GM19463 (cell line): ENCODE measurements around the gene LGALS3.

Source experiments
- ATAC-seq: cut with Tn5 transposase; IDR thresholded peaks from one replicate; pipeline ENCODE4 v1.9.1; 2021; ENCODE audit warnings: mild to moderate bottlenecking, moderate library complexity; ENCODE audit not compliant: unreplicated experiment

LGALS3 gene

DNA sequence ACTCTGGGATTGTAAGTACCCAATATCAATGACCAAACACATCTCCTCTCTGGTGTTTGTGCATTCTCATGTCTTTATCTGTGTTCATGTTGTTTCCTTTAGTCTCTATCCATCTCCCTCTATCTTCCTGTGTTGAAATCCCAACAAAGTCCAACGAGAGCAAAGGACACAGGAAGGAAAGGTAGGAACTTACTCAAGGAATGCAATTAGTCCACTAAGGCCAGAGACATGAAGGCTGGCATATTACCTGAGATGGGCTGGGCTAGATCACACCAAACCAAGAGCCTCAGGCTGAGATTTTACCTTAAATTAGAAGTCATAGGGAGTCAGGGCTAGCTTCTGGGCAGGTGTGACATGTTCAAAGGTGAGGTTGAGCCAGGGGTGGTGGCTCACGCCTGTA is 14.3 kb upstream of the LGALS3 start:
- no peak for ATAC-seq

DNA sequence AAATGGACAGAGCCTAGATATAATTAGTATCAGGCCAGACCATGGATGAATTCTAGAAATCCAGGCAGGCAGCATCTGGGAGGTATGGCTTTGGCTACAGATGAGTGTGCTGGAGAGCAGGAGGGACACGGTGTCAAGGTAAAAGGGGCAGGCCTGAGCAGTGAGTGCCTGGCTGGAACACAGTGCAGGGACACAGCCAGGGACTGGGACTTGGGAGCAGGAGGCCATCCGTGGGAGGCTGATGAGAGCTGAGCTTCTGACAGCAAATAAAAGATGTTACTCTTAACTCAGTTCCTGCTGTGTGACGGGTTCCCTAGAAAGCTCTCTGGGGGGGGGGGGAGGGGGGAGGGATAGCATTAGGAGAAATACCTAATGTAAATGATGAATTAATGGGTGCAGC is 13.6 kb upstream of the LGALS3 start:
- no peak for ATAC-seq

GRCh38 chr14:55115861-55116245 is 13.2 kb upstream of the LGALS3 start:
- no peak for ATAC-seq

- no peak for ATAC-seq
Measured at GRCh38 chr14:55116246-55117030, 12.6 kb upstream of the LGALS3 start.

DNA sequence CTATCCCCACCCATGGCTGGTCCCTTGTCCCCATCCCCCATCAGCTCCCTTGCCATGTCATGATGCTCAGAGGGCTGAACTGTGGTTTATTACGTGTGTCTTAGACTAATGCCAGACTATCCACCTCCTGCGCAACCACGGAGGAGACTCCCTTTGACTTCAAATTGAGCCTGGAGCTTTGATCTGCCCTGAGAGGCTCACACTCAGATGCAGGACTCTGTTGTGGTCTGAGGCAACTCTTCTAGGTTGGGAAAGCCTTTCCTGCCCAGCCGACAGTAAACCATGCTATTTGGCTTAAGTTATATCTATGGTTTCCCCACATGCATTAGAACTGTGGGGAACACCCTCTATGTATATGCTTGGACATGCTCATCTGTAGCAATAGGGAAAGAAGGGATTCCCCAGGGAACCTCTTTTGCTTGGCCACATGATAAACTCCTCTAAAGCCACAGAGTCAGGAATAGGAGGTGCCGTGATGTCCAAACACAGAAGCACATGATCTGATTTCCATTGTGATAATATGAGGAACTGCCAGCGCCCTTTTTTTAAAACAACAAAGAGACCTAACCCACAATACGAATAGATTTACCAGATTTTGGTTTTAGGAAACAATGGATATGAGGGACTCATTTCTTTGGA is 11.1 kb upstream of the LGALS3 start:
- no peak for ATAC-seq

DNA sequence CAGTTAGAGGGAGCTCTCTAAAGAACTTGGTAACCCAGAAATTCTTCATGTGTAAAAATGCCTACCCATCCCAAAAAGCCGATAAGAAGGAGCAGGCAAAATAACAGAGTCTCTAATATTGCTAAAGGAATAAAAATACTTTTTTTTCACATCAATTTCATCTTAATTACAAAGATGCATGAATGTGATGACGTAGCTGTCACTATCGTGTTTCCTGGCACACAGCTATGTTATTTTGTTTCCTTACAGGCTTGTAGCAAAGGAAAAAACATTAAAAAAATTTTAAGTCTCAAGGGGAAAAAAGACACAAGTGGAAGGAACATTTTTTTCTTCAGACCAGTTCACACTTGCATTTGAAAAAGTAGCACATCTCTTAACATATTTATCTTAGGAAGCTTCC is 10.3 kb upstream of the LGALS3 start:
- ATAC-seq = no peak

- ATAC-seq = no peak
Measured at GRCh38 chr14:55120571-55121495, 8.2 kb upstream of the LGALS3 start.

GRCh38 chr14:55121628-55122439 is 7.2 kb upstream of the LGALS3 start:
- ATAC-seq = no peak

GRCh38 chr14:55122440-55122986 is 6.5 kb upstream of the LGALS3 start:
- ATAC-seq = no peak

- no peak for ATAC-seq
Measured at GRCh38 chr14:55123101-55123500, 6.0 kb upstream of the LGALS3 start.

DNA sequence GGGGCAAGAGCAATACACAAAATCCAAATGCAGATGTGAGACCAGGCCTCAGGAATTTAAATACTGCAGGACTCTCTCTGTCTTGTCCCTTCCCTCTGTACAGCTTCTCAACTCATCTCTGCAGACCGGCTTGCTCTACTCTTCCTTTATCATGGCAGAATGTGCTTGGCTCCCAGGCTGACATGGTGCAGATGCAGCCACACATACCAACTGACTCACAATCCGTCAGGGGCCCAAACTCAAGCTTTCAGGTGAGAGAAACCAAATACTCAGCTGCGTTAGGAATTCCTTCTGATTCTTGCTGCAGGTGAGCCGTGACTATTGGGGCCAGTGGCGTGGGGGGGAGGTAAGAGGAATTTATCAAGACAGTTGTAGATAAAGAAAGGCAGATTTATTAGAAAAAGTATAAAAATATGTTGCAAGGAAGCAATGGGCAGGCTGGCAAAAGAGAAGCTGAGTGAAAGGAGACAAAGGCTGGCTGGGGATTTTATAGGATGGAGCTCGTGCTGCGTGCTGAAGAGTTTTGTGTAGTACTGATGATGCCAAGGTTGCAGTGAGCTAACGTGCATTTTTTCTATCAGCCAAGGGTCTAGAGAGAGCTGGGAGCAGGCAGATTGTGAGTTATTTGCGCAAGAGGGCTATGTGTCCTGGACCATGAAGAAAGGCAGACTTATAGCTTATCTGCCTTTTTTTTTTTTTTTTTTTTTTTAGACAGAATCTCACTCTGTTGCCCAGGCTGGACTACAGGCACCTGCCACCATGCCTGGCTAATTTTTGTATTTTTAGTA is 5.0 kb upstream of the LGALS3 start:
- no peak for ATAC-seq

GRCh38 chr14:55124774-55125386 is 4.2 kb upstream of the LGALS3 start:
- no peak for ATAC-seq

DNA sequence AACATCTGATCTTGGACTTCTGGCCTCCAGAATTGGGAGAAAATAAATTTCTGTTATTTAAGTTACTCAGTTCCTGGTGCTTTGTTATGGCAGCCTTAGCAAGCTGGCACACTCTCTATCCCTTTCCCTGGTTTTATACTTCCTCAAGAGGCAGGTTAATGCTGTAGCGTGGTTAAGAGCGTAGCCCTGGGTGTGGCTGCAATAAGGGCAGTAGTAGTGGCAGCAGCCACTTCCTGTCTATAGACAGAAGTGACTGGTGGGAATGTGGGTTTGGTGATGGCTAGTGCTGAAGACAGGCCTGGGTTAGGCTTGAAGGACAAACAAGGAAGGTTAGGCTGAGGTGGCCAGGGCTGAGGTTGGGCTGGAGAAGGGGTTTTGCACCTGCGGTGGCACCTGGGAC is 3.6 kb upstream of the LGALS3 start:
- ATAC-seq = no peak

GRCh38 chr14:55126034-55126433 is 3.0 kb upstream of the LGALS3 start:
- no peak for ATAC-seq

DNA sequence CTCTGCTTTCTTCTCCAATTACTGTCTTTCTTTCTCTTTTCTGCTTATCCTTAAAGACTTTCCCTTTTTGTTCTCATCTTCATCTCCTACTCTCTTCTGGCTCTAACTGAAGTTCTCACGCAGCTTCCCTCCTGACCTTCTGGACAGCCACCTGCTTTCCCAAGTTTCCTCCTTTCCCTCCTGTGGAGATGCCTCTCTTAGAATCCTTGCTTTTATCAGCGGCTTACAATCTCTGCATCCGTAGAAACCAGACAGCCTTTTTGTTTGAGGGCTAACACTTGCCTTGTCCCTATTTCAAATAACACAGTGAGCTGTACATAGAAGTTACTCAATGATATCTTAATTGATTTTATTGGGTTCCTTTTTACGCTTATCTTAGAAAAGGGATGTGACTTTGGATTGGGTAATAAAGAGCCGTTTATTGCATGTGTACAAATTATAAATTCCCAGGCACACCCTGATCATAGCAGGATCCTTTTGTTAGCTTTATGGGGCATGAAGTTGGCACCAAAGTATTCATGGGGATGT is 2.1 kb upstream of the LGALS3 start:
- ATAC-seq = no peak

- no peak for ATAC-seq
Measured at GRCh38 chr14:55127460-55127951, 1.5 kb upstream of the LGALS3 start.

- no peak for ATAC-seq
Measured at GRCh38 chr14:55128386-55129085, 516 bp upstream of the LGALS3 start.
